Right lobe of liver (tissue), 4 donors: Measurements from ENCODE around the gene RPS24.

Experiments
- CTCF ChIP-seq, 4 donors: fragments of 200-600 bp in 3 of 4; fragments of 450-650 bp in 1 of 4; IDR thresholded peaks; one replicate each; pipeline versions ENCODE4 v1.5.1 to v1.8.0; 2016 to 2022; ENCODE audit warnings: antibody characterized with exemption in 4 of 4, mild to moderate bottlenecking in 2 of 4
- POLR2A ChIP-seq: fragments of 450-650 bp; IDR thresholded peaks from one replicate; pipeline ENCODE4 v1.6.1; 2017; ENCODE audit warnings: antibody characterized with exemption, mild to moderate bottlenecking
- donor health status: DM: no; HTN: no; CAD: no.
- donor health status: DM: no; HTN: no; CAD: no.
- donor health status: DM: no; HTN: yes; CAD: no.

- TF ChIP-seq POLR2A (no peak), CTCF (IDR thresholded peaks at IDR 0.05) (no peak)
These were observed 22.6 kb upstream of the RPS24 start for GRCh38 chr10:78011065-78011464.
